ENCODE data around the gene MRPL36.

- no peak for TF ChIP-seq CTCF (IDR thresholded peaks at IDR 0.05)
- no peak for TF ChIP-seq POLR2A (IDR thresholded peaks at IDR 0.05)
Observed at GRCh38 chr5:1787472-1788047, 12.1 kb downstream of the MRPL36 start.
